ENCODE data around the gene RAMP3.

GRCh38 chr7:45157653-45158401 is at the start of gene RAMP3:
- TF ChIP-seq CTCF (conservative IDR thresholded peaks at IDR 0.05 in 1 of 2, IDR thresholded peaks at IDR 0.05 in 1 of 2; ENCODE audit: extremely low read depth in 1 of 2, insufficient read depth in 1 of 2, low read depth in 1 of 2, low read length in 2 of 2), result no peak
- no peak for TF ChIP-seq EZH2 (IDR thresholded peaks at IDR 0.05; ENCODE audit: borderline replicate concordance, low read length)

All from mammary epithelial cell (primary cell).